WI38 (cell line): ENCODE measurements around the gene MALT1.

Experiments used
- H3K4me3 ChIP-seq: 2 replicates; pipeline ENCODE4 v1.5.1; 2011; ENCODE audit warnings: low read depth, mild to moderate bottlenecking, control low read depth, low read length
- CTCF ChIP-seq: IDR thresholded peaks from 2 replicates; pipeline ENCODE4 v1.5.1; 2012; ENCODE audit warnings: low read depth, mild to moderate bottlenecking, control low read depth, low read length

Gene MALT1

DNA sequence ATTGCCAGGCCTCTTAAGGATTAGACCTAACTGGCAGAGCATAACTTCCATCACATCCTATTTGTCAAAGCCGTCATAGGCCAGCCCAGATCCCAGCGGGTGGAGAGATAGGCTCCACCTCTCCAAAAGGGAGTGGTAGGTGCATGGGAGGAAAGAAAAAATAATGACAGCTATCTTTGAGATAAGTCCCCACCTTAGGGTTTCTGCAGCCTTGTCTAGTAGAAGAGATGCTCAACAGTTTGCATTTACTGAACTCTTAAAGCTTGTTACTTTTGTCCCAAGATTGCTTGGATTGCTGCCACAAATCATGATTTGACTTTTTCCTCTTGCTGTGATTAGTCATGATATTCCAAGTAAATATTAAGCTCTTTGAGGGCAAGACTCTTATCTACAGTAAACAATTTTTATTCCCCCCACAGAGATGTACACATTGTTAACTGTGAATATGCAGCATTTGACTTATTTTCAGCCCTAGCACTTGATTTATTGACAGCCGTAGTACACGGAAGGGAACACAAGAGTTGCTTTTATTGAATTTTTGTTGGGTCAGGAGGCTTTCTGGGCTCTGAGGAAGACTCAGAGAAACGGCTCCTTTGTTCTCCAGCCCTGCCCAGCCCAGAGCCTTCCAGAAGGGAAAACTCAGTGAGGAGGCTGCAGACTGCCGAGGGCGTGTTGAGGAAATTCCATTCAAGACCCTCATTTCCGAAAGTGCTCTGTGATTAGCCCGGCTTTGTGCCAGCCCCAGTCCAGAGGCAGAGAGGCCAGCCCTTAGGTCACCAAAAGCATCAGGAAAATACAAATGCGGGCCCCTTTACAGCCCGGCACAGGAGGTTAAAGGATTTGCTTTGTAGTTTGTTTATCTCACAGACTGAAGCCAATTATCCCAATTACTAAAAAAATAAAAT is 118.0 kb downstream of the MALT1 start:
- no peak for TF ChIP-seq CTCF
- H3K4me3 ChIP-seq: 0 out of 2 replicates have a peak overlapping the region, but pooled peaks have one; percentile 6

DNA sequence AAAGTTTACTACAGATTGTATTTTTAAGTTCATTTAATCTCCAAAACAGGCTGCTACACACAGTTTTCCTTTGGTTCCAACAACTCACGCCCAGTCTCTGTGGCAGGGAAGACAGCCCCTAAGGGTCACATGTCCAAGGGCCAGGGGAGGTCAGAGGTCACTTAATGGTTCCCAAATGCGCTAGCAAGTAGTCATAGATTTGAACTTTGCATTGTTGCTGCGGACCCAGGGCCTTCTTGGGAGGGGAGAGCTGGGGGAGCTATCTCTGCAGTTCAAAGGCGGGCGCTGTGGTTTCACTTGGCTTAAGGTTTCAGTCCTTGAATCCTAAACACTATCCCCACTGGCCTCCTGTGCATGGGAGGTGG is 118.6 kb downstream of the MALT1 start:
- no peak overlapping the region for H3K4me3 ChIP-seq
- no peak for TF ChIP-seq CTCF

- H3K4me3 ChIP-seq: no peak overlapping the region
- TF ChIP-seq CTCF: no peak
These were observed 120.8 kb downstream of the MALT1 start for GRCh38 chr18:58792086-58792485.

GRCh38 chr18:58793361-58793760 is 122.1 kb downstream of the MALT1 start:
- no peak overlapping the region for H3K4me3 ChIP-seq
- TF ChIP-seq CTCF: no peak

DNA sequence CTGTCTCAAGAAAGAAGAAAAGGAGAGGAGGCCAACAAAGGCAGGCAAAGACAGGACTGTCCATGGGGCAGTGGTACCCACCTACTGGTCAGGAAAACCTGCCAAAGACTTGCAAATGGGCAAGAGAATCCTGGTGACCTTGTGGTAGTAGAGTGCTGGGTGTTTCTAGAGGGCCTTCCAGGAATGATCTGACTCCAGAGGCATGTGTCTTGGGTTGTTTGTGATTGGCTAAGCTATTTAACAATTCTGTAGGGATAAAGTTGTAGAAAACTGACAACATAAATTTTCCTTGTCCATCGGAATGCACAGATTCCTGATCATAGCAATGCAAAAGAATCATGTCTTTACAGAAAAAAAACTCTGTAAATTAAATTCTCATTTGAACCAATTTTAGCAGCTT is 125.0 kb downstream of the MALT1 start:
- H3K4me3 ChIP-seq: no peak overlapping the region
- TF ChIP-seq CTCF: no peak

GRCh38 chr18:58800582-58800981 is 129.3 kb downstream of the MALT1 start:
- no peak for TF ChIP-seq CTCF

DNA sequence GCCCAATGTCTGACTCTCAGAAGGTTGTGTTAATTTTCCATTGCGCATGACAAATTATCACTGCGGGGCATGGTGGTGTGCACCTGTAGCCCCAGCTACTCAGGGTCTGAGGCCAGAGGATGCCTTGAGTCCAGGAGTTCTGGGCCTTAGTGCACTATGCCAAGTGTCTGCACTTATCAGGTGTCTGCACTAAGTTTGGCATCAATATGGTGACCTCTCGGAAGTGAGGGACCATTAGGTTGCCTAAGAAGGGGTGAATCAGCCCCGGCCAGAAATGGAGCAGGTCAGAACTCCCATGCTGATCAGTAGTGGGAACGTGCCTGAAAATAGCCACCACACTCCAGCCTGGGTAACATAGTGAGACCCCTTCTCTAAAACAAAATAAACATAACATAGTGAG is 131.7 kb downstream of the MALT1 start:
- no peak overlapping the region for H3K4me3 ChIP-seq
- no peak for TF ChIP-seq CTCF

More at GRCh38 chr18:58800582-58800981, 129.3 kb downstream of the MALT1 start:
- no peak overlapping the region for H3K4me3 ChIP-seq
